HG03460 (cell line): ENCODE results near the gene GJB5.

Source experiments
- ATAC-seq: cut with Tn5 transposase; IDR thresholded peaks from one replicate; pipeline ENCODE4 v1.9.1; 2021; ENCODE audit not compliant: unreplicated experiment

The GJB5 gene

DNA sequence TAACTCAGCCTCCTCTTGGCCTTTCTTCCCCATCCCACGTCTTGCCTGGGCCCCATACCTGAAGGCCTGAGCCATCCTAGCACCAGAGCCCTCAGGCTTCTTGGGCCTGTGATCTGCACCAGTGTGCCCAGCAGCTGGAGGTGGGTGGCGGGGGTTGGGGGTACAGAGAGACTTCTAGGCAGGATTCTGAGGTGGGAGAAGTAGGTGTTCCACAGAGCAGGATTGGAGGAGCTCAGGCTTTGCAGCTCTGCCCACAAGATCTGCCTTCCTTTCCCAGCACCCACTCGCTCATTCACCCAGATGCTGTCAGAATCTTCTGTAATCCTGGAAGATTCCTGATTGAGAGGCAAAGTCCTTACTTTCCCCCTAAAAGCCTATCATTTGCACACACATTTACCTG, 10.0 kb upstream of the GJB5 start:
- no peak for ATAC-seq

GRCh38 chr1:34745666-34746065, 9.2 kb upstream of the GJB5 start:
- no peak for ATAC-seq

DNA sequence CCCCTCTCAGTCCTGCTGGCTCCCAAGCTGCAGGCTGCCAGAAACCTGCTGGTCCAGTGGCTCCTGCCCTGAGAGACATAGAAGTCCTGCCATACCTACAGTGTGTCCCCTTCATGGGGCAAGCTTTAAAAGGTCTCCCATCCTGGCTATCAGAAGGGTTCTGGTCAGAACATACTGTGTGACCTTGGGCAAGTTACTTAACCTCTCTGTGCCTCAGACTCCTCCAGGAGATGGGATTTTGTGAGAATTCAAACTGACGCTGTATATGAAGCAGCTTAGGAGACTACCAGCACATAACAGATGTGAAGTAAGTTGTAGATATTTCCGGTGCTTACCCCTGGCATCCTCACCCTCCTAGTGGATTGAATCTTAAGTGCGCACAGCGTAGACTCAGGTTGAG, 8.7 kb upstream of the GJB5 start:
- ATAC-seq = no peak

DNA sequence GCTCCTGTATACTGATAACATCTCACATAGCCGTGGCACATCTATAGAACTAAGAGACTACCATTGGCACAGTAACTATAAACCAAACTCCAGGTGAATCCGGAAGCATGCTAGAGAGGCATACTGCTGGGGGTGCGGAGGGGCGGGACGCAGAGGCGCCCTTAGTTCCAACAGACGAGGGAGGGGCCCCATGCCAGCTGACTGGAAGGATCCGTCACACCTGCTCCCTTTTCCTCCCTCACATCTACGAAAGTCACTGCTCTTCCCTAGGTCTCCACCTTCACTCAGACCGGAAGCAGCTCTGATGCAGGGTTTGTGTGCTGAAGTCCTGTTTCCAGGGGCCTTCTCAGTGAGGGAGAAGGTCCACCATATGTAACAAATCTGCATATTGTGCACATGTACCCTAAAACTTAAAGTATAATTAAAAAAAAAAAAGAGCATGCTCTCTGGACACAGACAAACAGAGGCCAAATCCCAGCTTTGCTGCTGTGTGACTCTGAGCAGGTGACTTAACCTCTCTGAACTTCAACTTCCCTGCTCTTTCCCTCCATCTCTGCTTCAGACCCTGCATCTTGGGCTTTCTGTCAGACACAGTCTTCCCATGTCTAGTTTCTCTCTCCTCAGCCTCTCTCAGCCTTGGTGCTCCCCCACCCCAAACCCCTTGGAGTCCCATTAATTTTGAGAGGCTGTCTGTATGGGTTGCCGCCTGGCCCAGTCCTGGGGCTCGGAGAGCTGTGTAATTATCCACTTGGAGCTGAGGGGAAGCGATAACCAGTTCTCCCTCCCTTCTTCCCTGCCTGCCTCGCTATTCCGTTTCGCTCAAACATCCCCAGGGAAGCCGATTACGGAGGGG, 7.8 kb upstream of the GJB5 start:
- no peak for ATAC-seq

DNA sequence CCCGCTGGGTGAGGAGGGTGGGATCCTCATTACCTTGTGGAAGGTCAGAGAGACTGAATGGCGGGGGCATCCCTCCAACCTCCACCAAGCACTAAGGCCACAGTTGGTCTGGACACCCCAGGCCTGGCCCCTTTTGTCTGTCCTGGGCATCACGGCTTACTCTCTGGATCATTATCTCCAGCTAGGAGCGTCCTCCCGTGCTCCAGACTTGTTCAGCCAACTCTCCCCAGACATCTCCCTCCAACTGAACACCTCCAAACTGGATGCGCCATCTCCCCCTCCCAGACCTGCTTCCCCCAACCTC, 7.3 kb upstream of the GJB5 start:
- no peak for ATAC-seq

GRCh38 chr1:34749992-34750391, 4.9 kb upstream of the GJB5 start:
- no peak for ATAC-seq

- no peak for ATAC-seq
These were observed 4.2 kb upstream of the GJB5 start for GRCh38 chr1:34750610-34751009.

- no peak for ATAC-seq
These were observed 1.7 kb upstream of the GJB5 start for GRCh38 chr1:34753163-34753562.

GRCh38 chr1:34755961-34756360, 1.1 kb downstream of the GJB5 start:
- no peak for ATAC-seq

DNA sequence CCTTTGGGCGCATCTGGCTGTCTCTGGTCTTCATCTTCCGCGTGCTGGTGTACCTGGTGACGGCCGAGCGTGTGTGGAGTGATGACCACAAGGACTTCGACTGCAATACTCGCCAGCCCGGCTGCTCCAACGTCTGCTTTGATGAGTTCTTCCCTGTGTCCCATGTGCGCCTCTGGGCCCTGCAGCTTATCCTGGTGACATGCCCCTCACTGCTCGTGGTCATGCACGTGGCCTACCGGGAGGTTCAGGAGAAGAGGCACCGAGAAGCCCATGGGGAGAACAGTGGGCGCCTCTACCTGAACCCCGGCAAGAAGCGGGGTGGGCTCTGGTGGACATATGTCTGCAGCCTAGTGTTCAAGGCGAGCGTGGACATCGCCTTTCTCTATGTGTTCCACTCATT, 2.5 kb downstream of the GJB5 start:
- no peak for ATAC-seq

GRCh38 chr1:34758751-34759150, 3.9 kb downstream of the GJB5 start:
- ATAC-seq = no peak

- ATAC-seq = no peak
These were observed 4.9 kb downstream of the GJB5 start, which contains the start of gene GJB4 for GRCh38 chr1:34759503-34760357. Gene GJB4, plus strand, starts transcription at chr1:34759740. Its CDS starts 1,515 bp downstream, at chr1:34761255.

DNA sequence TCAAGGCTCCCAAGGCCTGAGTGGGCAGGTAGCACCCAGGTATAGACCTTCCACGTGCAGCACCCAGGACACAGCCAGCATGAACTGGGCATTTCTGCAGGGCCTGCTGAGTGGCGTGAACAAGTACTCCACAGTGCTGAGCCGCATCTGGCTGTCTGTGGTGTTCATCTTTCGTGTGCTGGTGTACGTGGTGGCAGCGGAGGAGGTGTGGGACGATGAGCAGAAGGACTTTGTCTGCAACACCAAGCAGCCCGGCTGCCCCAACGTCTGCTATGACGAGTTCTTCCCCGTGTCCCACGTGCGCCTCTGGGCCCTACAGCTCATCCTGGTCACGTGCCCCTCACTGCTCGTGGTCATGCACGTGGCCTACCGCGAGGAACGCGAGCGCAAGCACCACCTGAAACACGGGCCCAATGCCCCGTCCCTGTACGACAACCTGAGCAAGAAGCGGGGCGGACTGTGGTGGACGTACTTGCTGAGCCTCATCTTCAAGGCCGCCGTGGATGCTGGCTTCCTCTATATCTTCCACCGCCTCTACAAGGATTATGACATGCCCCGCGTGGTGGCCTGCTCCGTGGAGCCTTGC, 6.4 kb downstream of the GJB5 start:
- no peak for ATAC-seq

DNA sequence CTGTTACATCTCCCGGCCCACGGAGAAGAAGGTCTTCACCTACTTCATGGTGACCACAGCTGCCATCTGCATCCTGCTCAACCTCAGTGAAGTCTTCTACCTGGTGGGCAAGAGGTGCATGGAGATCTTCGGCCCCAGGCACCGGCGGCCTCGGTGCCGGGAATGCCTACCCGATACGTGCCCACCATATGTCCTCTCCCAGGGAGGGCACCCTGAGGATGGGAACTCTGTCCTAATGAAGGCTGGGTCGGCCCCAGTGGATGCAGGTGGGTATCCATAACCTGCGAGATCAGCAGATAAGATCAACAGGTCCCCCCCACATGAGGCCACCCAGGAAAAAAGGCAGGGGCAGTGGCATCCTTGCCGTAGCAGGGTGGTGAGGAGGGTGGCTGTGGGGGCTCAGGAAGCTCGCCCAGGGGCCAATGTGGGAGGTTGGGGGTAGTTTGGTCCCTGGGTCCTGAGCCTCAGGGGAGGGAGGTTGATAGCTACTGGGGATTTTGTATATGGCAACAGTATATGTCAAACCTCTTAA, 7.0 kb downstream of the GJB5 start:
- ATAC-seq = no peak

DNA sequence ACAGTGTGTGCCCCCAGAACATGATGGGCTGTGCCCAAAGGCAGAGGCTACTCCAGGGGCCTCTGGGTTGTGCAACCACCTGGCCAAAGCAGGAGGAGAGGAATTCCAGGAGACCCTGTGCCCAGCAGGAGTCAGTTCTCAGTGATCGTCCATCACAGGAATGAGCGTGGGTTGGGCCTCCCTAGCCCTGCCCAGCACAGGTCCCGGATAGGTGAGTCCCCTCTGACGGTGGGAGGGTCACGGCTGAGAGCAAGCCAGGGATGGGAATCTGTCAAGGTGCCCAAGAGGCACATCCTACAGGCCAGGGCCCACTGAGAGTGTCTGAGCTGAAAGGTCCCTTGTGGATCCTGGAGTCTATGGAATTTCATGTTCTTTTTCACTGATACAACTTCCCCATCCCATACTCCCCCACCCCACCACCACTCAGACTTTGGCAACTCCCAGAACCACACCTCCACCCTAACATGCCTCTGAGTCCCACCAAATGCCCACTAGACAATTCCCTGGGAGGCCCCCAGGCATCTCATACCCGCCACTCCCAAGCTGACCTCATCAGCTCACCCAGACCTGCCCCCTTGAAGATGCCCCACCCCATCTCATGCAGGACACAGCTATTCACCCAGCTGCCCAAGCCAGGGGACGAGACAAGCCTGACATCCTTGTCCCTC, 7.8 kb downstream of the GJB5 start:
- ATAC-seq = no peak

DNA sequence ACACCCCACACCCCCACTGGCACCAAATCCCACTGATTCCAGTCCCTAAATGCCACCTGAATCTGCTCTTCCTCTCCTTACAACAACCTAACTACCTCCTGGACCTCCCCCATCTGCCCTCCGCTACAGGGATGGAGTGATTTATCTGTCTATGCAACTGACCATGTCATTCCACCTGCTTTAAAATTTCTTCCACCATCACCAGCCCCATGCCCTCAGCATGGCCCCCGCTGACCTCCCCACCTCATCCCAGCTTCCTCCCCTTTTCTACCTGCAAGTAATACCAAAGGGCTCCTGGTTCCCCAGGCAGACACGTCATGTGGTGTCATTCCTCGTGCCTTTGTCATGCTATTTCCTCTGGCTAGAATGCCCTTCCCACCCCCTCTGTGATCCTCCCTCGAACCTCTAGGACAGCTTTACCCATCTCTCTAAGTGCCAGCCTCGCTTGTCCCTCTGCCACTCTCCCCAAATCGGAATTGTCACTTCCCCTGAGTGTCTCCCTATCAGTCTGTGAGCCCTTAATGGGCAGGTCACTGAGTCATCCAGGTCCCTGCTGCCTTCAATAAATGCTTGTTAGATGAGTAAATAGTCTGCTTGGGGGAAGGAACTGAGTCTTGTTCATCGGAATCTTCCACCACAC, 8.4 kb downstream of the GJB5 start:
- no peak for ATAC-seq

DNA sequence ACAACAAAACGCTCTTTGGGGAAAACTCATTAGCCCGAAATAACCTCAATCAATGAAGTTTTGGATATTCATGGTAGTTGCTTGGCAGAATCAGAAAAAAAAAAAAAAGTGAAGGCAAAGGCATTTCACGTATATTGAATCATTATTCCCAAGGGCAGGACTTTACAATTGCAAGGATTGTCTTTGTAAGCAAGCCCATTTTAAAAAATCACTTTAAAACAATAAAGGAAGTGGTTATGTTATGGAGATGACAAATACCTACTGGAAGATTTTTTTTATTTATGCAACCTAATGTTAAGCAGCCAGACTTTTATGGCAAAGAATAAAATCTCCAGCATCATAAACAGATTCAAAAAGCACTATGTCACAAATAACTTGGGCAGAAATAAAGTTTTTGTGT, 14.0 kb downstream of the GJB5 start:
- no peak for ATAC-seq

DNA sequence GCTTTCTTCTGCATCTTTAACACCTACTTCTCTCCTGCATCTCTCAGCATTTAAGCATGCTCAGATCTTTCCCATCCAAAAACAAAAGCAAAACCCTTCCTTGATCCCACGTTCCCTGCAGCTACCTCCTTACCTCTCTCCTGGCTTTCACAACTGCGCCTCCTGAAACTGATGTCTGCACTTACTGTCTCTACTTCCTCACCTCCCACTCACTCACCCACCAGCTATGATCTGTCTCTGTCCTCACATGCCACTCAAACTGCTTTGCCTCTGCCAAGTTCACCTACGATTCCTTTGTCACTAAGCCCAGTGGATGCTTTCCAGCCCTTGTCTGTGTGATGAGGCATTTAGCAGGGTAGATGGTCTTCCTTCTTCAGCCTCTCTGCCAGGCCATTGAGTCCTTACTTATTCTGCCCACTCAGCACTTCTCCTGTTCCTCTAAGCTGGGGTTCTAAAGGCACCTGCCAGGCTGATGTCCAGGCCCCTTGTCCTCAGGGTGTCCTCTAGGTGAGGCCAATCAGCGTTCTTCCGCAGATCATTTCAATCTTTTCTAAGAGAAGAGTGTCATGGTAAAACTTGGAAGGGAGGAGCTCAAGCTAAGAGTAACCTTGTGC, 16.2 kb downstream of the GJB5 start:
- ATAC-seq = no peak

DNA sequence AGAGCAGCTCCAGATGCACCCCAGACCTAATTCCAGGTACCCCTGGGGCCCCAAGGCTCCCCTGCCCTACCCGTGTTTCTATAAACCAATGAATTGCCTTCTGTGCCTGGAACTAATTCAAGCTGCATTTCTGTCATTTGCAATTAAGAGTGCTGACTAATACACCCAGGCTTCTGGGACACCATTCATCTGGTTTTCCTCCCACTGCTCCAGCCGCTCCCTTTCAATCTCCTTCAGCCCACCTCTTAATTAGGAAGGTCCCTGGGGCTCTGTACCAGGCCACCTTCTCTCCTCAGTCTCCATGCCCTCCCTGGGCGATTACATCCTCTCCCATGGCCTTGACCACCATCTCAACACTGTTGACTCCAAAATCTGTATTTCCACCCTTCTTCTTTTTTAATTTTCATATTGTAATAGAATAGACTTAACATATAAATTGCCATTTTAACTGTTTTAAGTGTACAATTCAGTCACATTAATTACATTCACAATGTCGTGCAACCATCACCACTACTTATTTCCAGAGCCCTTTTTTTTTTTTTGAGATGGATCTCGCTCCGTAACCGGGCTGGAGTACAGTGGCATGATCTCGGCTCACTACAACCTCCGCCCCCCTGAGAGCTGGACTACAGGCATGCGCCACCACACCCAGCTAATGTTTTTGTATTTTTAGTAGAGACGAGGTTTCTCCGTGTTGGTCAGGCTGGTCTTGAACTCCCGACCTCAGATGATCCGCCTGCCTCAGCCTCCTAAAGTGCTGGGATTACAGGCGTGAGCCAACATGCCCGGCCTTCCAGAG, 16.9 kb downstream of the GJB5 start:
- no peak for ATAC-seq
